COLO668 (cell line): ENCODE results near the gene BAHCC1.
"Not testable (repeated sequence)": the region's sequence is repeated elsewhere in the genome, so short reads cannot be mapped to it uniquely, and the experiment has no call there.

ENCODE experiments used
- DNase-seq: peaks from one replicate; lab custom pipeline; 2025; ENCODE audit not compliant: unreplicated experiment; lab: John Stamatoyannopoulos, UW

BAHCC1 gene

GRCh38 chr17:81411305-81411704 lies 16.0 kb downstream of the BAHCC1 start:
- no peak for DNase-seq

- no peak for DNase-seq
Measured at GRCh38 chr17:81412490-81413093, 17.3 kb downstream of the BAHCC1 start.

- no peak for DNase-seq
Measured at GRCh38 chr17:81413497-81414135, 18.4 kb downstream of the BAHCC1 start.

GRCh38 chr17:81414756-81415516 lies 19.7 kb downstream of the BAHCC1 start:
- peak; percentile 29 for DNase-seq

- DNase-seq: no peak
Measured at GRCh38 chr17:81415681-81416080, 20.4 kb downstream of the BAHCC1 start.

- DNase-seq: peak; percentile 50
Measured at GRCh38 chr17:81416612-81417011, 21.4 kb downstream of the BAHCC1 start.

GRCh38 chr17:81417049-81417878 lies 22.0 kb downstream of the BAHCC1 start:
- DNase-seq: no peak

GRCh38 chr17:81417879-81418709 lies 22.8 kb downstream of the BAHCC1 start:
- DNase-seq: no peak

GRCh38 chr17:81418710-81419318 lies 23.6 kb downstream of the BAHCC1 start:
- peak; percentile 66 for DNase-seq

GRCh38 chr17:81419319-81419885 lies 24.1 kb downstream of the BAHCC1 start:
- DNase-seq: peak; percentile 89

GRCh38 chr17:81419886-81420768 lies 24.9 kb downstream of the BAHCC1 start:
- no peak for DNase-seq

GRCh38 chr17:81420769-81421462 lies 25.7 kb downstream of the BAHCC1 start:
- DNase-seq: no peak

GRCh38 chr17:81422776-81423697 lies 27.8 kb downstream of the BAHCC1 start:
- no peak for DNase-seq

- DNase-seq: no peak
Measured at GRCh38 chr17:81423698-81424071, 28.4 kb downstream of the BAHCC1 start.

- DNase-seq: no peak
Measured at GRCh38 chr17:81424151-81425017, 29.1 kb downstream of the BAHCC1 start.

- not testable (repeated sequence) for DNase-seq
Measured at GRCh38 chr17:81425041-81425440, 29.8 kb downstream of the BAHCC1 start.
